ENCODE measurements around the gene C2CD5.

C2CD5 gene

DNA sequence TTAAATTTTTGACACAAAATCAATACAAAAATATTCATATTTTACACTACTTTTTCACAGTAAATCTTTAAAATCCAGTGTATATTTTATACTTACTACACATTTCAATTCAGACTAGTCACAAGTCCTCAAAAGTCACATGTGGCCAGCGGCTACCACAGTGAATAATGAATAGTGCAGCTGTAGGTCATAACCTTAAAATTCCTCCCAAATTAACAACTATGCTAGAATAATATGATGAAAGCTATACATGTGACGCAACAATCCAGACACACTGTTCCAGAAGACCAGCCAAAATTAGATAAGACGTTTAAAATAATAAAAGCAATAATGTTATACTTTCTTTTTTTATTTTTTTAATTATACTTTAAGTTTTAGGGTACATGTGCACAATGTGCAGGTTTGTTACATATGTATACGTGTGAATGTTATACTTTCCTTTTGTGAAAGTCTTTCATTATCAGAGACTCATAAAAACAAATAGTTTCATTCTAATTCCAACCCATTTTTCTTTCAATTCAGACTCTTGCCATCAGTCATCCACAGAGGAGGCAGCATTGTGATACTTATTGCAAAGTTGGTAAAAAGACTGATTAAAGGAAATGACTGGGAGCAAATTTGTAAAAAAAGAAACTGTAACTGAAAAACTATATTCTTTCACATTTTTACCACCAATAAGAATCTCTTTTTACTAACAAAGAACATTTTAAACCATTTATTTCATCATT is 67.0 kb downstream of the C2CD5 start:
- Histone ChIP-seq H3K27me3 (ENCODE audit: low read length) (no peaks in the 10 kb centered on the region), H3K9me3 (ENCODE audit: insufficient read depth, low read length) (no peaks in the 10 kb centered on the region), H4K20me1 (ENCODE audit: low read depth, low read length) (no peaks in the 10 kb centered on the region), H3K27ac (ENCODE audit: low read depth, low read length) (no peak overlapping the region), H3K9me2 (replicated peaks; ENCODE audit: insufficient read depth, low read length) (no peaks in the 10 kb centered on the region), H3K4me3 (ENCODE audit: insufficient read depth, low read length, poor library complexity, severe bottlenecking) (no peak overlapping the region), H3K79me2 (ENCODE audit: insufficient read depth, low read length) (no peaks in the 10 kb centered on the region), H3K9ac (ENCODE audit: low read length) (no peak overlapping the region), H3F3A (ENCODE audit: insufficient read depth) (peaks cover 2% of the 10 kb centered on the region; the same call in 1 of the 2 replicates), H3K4me2 (ENCODE audit: low read depth, low read length, poor library complexity, severe bottlenecking) (no peak overlapping the region), H3K36me3 (ENCODE audit: low read length) (peaks cover 23% of the 10 kb centered on the region; the same call in 1 of the 2 replicates), H2AFZ (ENCODE audit: low read depth, low read length, severe bottlenecking) (no peak overlapping the region)
- TF ChIP-seq EZH2phosphoT487 (conservative IDR thresholded peaks at IDR 0.05; ENCODE audit: low read length) = no peak
- TF ChIP-seq, protein P1, sequence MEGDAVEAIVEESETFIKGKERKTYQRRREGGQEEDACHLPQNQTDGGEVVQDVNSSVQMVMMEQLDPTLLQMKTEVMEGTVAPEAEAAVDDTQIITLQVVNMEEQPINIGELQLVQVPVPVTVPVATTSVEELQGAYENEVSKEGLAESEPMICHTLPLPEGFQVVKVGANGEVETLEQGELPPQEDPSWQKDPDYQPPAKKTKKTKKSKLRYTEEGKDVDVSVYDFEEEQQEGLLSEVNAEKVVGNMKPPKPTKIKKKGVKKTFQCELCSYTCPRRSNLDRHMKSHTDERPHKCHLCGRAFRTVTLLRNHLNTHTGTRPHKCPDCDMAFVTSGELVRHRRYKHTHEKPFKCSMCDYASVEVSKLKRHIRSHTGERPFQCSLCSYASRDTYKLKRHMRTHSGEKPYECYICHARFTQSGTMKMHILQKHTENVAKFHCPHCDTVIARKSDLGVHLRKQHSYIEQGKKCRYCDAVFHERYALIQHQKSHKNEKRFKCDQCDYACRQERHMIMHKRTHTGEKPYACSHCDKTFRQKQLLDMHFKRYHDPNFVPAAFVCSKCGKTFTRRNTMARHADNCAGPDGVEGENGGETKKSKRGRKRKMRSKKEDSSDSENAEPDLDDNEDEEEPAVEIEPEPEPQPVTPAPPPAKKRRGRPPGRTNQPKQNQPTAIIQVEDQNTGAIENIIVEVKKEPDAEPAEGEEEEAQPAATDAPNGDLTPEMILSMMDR (IDR thresholded peaks at IDR 0.05; ENCODE audit: insufficient read depth, low read length, poor library complexity, severe bottlenecking) = no peak

DNA sequence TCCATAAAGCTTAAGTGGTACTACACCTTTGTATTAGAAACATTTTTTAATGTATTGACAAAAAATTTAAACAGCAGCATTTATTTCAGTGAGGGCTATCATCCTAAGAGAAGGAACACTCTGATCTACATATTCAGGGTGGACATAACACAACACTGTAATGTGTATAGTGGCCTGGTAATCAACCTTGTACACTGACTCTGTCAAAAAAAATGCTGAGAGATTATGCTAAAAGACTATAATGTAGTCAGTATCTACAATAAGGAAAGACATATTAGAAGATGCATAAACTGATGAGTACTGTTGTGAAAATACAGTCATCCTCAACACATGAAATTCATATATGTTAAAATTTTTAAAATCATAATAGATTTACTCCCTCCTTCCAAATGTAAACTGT is 68.2 kb downstream of the C2CD5 start:
- no peaks in the 10 kb centered on the region for H4K20me1 ChIP-seq (ENCODE audit: low read depth, low read length)
- no peak for TF ChIP-seq EZH2phosphoT487 (conservative IDR thresholded peaks at IDR 0.05; ENCODE audit: low read length)
- TF ChIP-seq, protein P1 (IDR thresholded peaks at IDR 0.05; ENCODE audit: insufficient read depth, low read length, poor library complexity, severe bottlenecking) = no peak
- peaks cover 30% of the 10 kb centered on the region; the same call in 1 of the 2 replicates for H3K36me3 ChIP-seq (ENCODE audit: low read length)
- no peaks in the 10 kb centered on the region for H3K9me3 ChIP-seq (ENCODE audit: insufficient read depth, low read length)
- H3K9ac ChIP-seq (ENCODE audit: low read length) = no peak overlapping the region
- H3K9me2 ChIP-seq (replicated peaks; ENCODE audit: insufficient read depth, low read length) = no peaks in the 10 kb centered on the region
- H3K79me2 ChIP-seq (ENCODE audit: insufficient read depth, low read length) = no peaks in the 10 kb centered on the region
- no peaks in the 10 kb centered on the region for H3K27me3 ChIP-seq (ENCODE audit: low read length)
- H3K4me2 ChIP-seq (ENCODE audit: low read depth, low read length, poor library complexity, severe bottlenecking) = no peak overlapping the region
- no peak overlapping the region for H2AFZ ChIP-seq (ENCODE audit: low read depth, low read length, severe bottlenecking)
- H3K4me3 ChIP-seq (ENCODE audit: insufficient read depth, low read length, poor library complexity, severe bottlenecking) = no peak overlapping the region
- peaks cover 2% of the 10 kb centered on the region; the same call in 1 of the 2 replicates for H3F3A ChIP-seq (ENCODE audit: insufficient read depth)
- no peak overlapping the region for H3K27ac ChIP-seq (ENCODE audit: low read depth, low read length)

DNA sequence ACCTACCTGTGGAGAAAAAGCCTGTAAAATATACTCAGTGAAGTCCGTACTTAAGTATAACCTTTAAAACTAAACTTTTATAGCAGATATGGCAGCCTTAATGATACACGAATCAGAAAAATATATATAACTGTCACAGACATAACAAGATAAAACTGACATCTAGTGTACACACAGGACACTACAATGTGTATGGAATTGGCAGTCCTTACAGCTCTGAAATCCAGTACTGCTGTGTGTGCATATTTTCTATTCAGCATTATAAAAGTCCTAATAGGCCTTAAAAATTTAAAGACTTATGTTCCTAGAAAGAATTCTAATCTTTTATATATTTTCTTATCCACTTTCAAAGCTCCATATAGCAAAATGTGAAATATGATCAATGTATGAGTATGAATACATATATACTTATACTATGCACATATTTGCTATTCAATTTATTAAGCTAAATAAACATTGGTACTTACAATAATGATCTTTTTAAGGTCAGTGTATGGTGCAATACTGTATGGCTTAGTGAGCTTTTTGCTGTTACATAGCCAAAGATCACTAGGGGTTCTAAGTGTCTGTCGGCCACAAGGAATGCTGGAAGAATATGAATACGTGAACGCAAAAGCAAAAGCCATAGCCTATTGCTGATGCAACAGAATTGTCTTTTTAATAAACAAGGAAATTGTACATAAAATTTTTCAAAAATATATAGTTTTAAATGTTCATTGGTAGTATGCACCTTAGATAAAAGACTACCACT is 69.2 kb downstream of the C2CD5 start:
- no peak overlapping the region for H3K4me3 ChIP-seq (ENCODE audit: insufficient read depth, low read length, poor library complexity, severe bottlenecking)
- no peak overlapping the region for H3K27ac ChIP-seq (ENCODE audit: low read depth, low read length)
- no peak overlapping the region for H3K4me2 ChIP-seq (ENCODE audit: low read depth, low read length, poor library complexity, severe bottlenecking)
- H3K27me3 ChIP-seq (ENCODE audit: low read length) = no peaks in the 10 kb centered on the region
- no peak overlapping the region for H3K9ac ChIP-seq (ENCODE audit: low read length)
- H3K36me3 ChIP-seq (ENCODE audit: low read length) = peaks cover 30% of the 10 kb centered on the region; the same call in 1 of the 2 replicates
- no peaks in the 10 kb centered on the region for H3K79me2 ChIP-seq (ENCODE audit: insufficient read depth, low read length)
- H4K20me1 ChIP-seq (ENCODE audit: low read depth, low read length) = no peaks in the 10 kb centered on the region
- no peak overlapping the region for H2AFZ ChIP-seq (ENCODE audit: low read depth, low read length, severe bottlenecking)
- H3K9me2 ChIP-seq (replicated peaks; ENCODE audit: insufficient read depth, low read length) = no peaks in the 10 kb centered on the region
- no peak for TF ChIP-seq EZH2phosphoT487 (conservative IDR thresholded peaks at IDR 0.05; ENCODE audit: low read length)
- TF ChIP-seq, protein P1 (IDR thresholded peaks at IDR 0.05; ENCODE audit: insufficient read depth, low read length, poor library complexity, severe bottlenecking) = no peak
- no peaks in the 10 kb centered on the region for H3K9me3 ChIP-seq (ENCODE audit: insufficient read depth, low read length)
- peaks cover 2% of the 10 kb centered on the region; the same call in 1 of the 2 replicates for H3F3A ChIP-seq (ENCODE audit: insufficient read depth)

Data from SU-DHL-6 (cell line).